Memory B cell (primary cell): ENCODE results near the gene SCN5A.
A peak's percentile ranks its signal among the peaks of the same experiment; 100 is the strongest.

Experiments
- ATAC-seq: fragments of 150-1000 bp; cut with Tn5 transposase; 2 replicates; pipeline ENCODE4 v1.10.0; 2021; ENCODE audit warnings: low read depth, mild to moderate bottlenecking, moderate library complexity
- DNase-seq, 2 donors: peaks; one replicate each; pipeline ENCODE4 v3.0.0; 2022; ENCODE audit warnings: low spot score in 2 of 2
- H3K27ac Mint-ChIP-seq: one replicate; pipeline ENCODE4 v1.8.0; 2022; ENCODE audit warnings: mild to moderate bottlenecking, moderate library complexity, mixed read lengths
- H3K27me3 Mint-ChIP-seq: one replicate; pipeline ENCODE4 v1.8.0; 2022; ENCODE audit warnings: mixed read lengths
- H3K36me3 Mint-ChIP-seq: one replicate; pipeline ENCODE4 v1.8.0; 2022; ENCODE audit warnings: mild to moderate bottlenecking, mixed read lengths
- H3K4me1 Mint-ChIP-seq: one replicate; pipeline ENCODE4 v1.8.0; 2022; ENCODE audit warnings: mixed read lengths
- H3K4me3 Mint-ChIP-seq: one replicate; pipeline ENCODE4 v1.8.0; 2022; ENCODE audit warnings: mild to moderate bottlenecking, moderate library complexity, mixed read lengths
- H3K9me3 Mint-ChIP-seq: one replicate; pipeline ENCODE4 v1.8.0; 2022; ENCODE audit warnings: mixed read lengths

Gene SCN5A

DNA sequence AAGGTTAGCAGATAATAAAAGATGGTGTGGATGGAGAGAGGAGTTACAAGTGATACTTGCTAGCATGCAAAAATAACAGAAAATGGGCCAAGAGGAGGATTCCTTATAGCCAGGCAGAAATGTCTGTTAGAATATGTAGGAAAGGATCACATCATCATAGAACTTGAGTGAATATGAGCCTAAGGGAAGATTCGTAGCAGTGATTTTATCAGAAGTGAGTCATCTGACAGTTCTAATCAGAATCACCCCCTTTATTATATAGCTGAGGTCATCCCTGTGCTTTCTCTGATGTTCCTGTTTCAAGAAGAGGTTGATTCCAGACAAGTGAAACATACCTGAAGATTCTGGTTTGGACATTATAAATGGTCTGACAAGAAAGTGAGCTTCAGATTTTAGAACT is 130.5 kb downstream of the SCN5A start:
- no peak for ATAC-seq
- peaks cover 8% of the 10 kb centered on the region for H3K4me1 Mint-ChIP-seq
- peak overlapping the region; percentile 53 for H3K27ac Mint-ChIP-seq
- peaks cover 10% of the 10 kb centered on the region for H3K36me3 Mint-ChIP-seq
- no peak overlapping the region for H3K4me3 Mint-ChIP-seq
- no peaks in the 10 kb centered on the region for H3K27me3 Mint-ChIP-seq
- H3K9me3 Mint-ChIP-seq = no peaks in the 10 kb centered on the region
- no peak for DNase-seq

DNA sequence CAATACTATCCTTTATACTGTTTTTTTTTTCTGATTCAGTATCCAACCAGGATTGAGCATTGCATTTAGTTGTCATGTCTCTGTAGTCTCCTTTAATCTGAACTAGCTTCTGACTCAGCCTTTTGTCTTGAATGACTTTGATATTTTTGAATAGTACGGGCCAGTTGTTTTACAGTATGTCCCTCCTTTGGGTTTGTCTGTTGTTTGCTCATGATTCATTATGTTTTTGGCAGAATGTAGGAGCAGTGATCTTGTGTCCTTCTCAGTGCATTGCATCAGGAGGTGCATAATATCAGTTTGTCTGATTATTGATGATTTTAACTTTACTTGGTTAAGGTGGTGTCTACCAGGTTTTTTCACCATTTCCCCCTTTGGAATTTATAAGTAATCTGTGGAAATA is 132.8 kb downstream of the SCN5A start:
- Mint-ChIP-seq H3K36me3 (peaks cover 13% of the 10 kb centered on the region), H3K9me3 (no peaks in the 10 kb centered on the region), H3K4me1 (peaks cover 8% of the 10 kb centered on the region), H3K27ac (no peak overlapping the region), H3K27me3 (no peaks in the 10 kb centered on the region), H3K4me3 (no peak overlapping the region)
- DNase-seq = no peak
- no peak for ATAC-seq

DNA sequence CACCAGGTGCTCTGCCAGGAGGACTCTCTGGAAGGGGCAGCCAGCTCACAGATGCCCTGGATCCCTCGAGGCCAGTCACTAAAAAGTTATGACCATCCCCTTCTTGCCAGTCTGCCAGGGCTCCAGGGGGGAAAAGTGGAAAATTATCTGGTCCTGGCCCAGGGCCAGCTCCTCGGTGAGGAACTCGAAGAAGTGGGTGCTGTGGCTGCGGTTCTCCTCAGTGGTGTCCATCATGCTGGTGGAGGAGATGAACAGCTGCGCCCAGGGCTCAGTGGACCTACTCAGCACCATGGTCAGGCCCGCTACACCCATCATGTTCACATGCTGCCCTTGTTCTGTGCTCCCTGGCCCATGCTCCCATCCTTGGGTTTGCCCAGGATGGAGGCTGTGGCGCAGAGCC is 134.1 kb downstream of the SCN5A start:
- no peak for DNase-seq
- Mint-ChIP-seq H3K27ac (no peak overlapping the region), H3K36me3 (peaks cover 15% of the 10 kb centered on the region), H3K27me3 (no peaks in the 10 kb centered on the region), H3K4me3 (no peak overlapping the region), H3K9me3 (no peaks in the 10 kb centered on the region), H3K4me1 (peaks cover 6% of the 10 kb centered on the region)
- no peak for ATAC-seq

DNA sequence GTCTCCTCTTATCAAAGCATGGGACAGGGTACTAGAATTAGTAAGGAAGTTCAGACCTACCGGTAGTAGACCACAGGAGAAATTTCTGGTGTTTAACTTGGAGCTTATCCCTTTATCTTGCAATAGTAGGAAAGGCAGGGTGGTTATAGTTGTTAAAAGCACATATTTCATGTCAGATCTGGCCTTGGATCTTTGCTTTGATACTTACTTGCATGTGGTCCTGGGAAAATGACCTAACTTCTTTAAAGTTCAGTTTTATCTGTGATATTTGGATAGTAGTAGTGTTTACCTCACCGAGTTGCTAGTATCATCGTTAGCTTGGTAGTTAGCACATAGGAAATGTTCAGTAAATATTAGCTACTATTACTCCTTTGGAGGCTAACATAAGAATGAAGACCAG is 137.9 kb downstream of the SCN5A start:
- Mint-ChIP-seq H3K4me3 (no peak overlapping the region), H3K9me3 (no peaks in the 10 kb centered on the region), H3K4me1 (no peaks in the 10 kb centered on the region), H3K36me3 (peaks cover 24% of the 10 kb centered on the region), H3K27ac (no peak overlapping the region), H3K27me3 (no peaks in the 10 kb centered on the region)
- ATAC-seq (no peak), DNase-seq (no peak)

GRCh38 chr3:38510631-38511030 is 138.9 kb downstream of the SCN5A start:
- H3K27ac Mint-ChIP-seq = no peak overlapping the region
- H3K4me3 Mint-ChIP-seq = no peak overlapping the region
- H3K36me3 Mint-ChIP-seq = peaks cover 22% of the 10 kb centered on the region
- H3K27me3 Mint-ChIP-seq = no peaks in the 10 kb centered on the region
- DNase-seq = no peak
- no peak for ATAC-seq
- H3K4me1 Mint-ChIP-seq = no peaks in the 10 kb centered on the region
- H3K9me3 Mint-ChIP-seq = no peaks in the 10 kb centered on the region

DNA sequence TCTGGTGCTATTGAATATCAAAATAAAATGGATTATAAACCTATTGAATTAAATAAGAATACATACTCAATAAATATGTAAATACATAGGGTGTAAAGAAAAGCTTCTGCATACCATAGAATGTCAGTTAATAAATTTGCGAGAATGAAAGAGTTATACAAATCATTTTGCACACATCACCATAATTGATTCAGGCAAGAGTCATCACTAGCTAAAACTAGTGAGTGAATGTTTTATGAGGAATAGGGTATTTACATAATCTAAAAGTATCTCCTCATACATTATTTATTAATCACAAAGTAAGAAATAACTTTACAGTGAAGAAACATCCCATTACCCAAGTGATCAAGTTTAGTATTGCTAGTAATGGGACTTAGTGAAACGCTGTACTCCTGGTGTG is 139.8 kb downstream of the SCN5A start:
- Mint-ChIP-seq H3K4me1 (no peaks in the 10 kb centered on the region), H3K36me3 (peaks cover 22% of the 10 kb centered on the region), H3K27ac (no peak overlapping the region), H3K4me3 (no peak overlapping the region), H3K27me3 (no peaks in the 10 kb centered on the region), H3K9me3 (no peaks in the 10 kb centered on the region)
- no peak for ATAC-seq
- DNase-seq = no peak

DNA sequence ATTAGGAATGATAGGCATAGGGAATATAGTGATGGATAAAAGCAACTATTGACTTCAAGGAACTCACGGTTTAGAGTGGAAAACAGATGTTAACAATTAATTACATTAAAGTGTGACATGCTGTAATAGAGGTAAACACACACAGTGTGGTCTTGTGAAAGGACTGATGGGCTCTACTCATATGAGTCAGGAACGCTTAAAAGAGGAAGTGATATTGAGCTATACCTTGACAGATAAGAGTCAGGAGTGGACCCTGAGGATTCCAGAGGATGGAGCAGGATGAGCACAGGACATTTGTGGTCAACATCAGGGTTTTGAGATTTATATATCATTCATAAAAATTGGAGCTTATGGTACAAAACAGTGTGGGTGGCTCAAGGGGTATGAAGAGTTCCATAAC is 142.4 kb downstream of the SCN5A start:
- no peaks in the 10 kb centered on the region for H3K27me3 Mint-ChIP-seq
- H3K9me3 Mint-ChIP-seq = no peaks in the 10 kb centered on the region
- ATAC-seq (no peak), DNase-seq (no peak)
- peaks cover 19% of the 10 kb centered on the region for H3K36me3 Mint-ChIP-seq
- no peak overlapping the region for H3K4me3 Mint-ChIP-seq
- no peaks in the 10 kb centered on the region for H3K4me1 Mint-ChIP-seq
- H3K27ac Mint-ChIP-seq = no peak overlapping the region

DNA sequence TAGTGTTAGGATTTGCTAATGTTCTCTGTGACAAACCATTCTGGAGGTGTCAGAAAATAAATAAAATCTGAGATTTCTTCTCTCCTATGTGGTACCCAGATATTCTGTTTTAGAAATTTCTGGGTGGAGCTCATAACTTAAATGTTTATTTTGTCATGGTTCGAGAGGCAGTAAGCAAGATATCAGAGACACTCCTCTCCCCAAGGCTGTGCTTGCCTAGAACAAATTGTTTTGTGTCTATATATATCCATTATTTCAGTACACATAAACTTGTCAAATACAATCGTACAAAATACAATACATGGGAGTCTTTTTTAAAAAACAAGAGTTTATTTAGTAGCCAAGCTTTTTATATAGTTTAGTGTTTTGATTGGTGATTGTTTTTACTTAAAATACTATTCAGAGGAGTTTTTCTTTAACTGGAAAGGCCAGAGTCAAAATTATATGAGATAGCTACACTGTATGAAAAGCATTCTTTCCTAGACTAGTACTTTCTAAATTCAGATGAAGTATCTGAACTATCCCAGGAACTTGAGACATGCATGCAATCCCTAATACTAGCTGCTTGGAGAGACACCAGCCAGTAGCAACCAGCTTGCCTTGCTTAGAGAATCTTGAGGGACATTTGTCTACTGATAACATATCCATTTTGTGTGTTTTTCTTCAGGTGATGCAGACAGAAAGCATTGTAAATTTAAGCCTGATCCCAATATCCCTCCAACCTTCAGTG is 148.6 kb downstream of the SCN5A start:
- Mint-ChIP-seq H3K27ac (no peak overlapping the region), H3K36me3 (peaks cover 9% of the 10 kb centered on the region), H3K9me3 (no peaks in the 10 kb centered on the region), H3K4me1 (peaks cover 10% of the 10 kb centered on the region), H3K4me3 (no peak overlapping the region), H3K27me3 (no peaks in the 10 kb centered on the region)
- ATAC-seq = no peak
- DNase-seq = no peak
